ENCODE results near the gene LACTB. TPM values are rescaled to one million over a fixed set of nuclear protein-coding genes. Genes with fewer than 3 reads are reported as not detected.
A peak's percentile ranks its signal among the peaks of the same experiment; 100 is the strongest.

LACTB gene
- total RNA-seq, 1 experiment from 2014 or later, result 41.5 TPM

DNA sequence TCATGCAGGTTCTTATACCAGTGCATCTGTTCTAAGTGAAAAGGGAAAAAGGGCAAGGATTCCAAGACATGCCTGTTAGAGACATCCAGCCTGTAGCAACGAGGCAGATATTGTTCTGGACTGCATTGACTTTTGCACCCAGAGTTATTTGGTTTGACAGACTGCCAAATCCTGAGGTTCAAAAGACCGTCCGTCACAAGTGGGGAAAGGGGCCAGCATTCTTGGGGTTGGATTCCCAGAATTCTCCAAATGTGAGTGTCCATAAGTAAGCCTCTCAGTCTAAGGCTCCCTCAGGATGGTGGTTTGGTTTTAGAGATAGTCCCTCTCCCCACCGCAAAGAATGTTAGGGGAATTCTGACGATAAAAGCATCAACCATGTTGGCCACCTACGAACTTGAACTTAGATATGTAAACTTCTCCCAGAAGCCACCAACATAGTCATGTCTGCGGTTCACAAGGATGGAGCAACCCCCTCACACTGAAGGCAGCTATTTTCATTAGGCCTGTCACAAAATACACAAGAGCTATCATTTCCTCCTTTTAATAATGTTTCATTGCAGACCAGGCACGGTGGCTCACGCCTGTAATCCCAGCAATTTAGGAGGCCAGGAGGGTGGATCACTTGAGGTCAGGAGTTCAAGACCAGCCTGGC, 13.6 kb upstream of the LACTB start:
- H3K4me3 ChIP-seq, result no peak overlapping the region
- no peaks in the 10 kb centered on the region for H3K27me3 ChIP-seq
- H3K9me3 ChIP-seq, result peaks cover 12% of the 10 kb centered on the region
- peak; percentile 94 for DNase-seq
- H3K36me3 ChIP-seq, result no peaks in the 10 kb centered on the region

DNA sequence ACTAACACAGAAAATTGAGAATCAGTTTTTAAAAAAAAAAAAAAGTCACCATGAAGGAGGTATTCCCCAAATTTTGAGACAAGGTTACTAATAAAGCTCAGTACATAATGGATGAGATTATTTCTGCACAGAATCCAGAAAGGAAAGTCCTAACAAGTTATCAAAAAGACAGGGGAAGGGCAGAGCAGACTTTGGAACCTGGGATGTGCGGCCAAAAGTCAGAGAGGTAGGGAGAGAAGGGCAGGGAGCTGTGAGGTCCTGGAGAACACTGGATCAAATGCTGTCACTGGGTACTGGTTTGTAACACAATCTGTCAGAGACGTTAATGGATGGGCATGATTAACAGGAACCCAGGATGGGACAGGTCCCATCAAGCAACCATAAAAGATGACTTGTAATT, 12.2 kb upstream of the LACTB start:
- no peak for DNase-seq
- H3K27me3 ChIP-seq, result no peaks in the 10 kb centered on the region
- no peak overlapping the region for H3K4me3 ChIP-seq
- no peaks in the 10 kb centered on the region for H3K36me3 ChIP-seq
- H3K9me3 ChIP-seq, result peaks cover 12% of the 10 kb centered on the region

DNA sequence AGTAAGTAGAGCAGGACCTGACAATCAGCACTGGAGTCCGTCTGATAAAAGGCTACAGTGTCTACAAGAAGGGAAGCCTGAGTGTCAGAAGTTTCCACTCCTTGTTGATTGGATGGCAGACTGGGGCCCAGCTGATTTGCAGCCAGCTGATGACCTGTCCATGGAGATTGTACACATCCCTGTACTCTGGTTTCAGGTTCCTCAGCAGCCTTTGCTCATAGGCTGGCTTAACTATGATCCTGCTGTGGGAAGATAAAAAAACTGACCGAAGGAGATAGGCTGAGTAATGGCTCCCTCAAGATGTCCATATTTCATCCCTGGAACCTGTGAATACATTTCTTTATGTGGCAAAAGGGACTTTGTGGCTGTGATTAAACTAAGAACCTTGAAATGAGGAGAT, 11.7 kb upstream of the LACTB start:
- no peak overlapping the region for H3K4me3 ChIP-seq
- DNase-seq, result no peak
- no peaks in the 10 kb centered on the region for H3K36me3 ChIP-seq
- no peaks in the 10 kb centered on the region for H3K27me3 ChIP-seq
- peaks cover 12% of the 10 kb centered on the region for H3K9me3 ChIP-seq

DNA sequence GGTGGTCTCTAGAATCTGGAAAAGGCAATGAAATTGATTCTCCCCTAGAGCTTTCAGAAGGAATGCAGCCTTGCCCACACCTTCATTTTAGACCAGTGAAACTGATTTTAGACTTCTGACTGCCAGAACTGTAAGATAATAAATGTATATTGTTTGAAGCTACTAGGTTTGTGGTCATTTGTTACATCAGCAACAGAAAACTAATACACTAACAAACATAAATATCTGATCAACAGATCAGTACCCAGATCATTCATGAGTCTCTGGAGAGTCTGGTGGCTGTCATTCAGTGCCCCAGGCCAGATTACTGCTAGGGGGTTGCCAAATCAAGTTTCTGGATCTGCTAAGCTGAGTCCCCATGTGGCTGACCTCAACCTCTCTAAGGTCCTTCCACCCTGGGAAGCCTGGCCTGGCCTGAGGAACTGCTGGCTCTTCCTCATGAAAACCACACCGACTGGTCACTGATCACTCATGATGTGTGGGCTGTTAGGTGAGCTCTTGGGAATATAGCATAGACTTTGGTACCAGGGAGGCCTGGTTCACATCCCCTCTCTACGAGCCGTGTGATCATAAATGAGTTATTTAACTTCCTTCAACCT, 11.1 kb upstream of the LACTB start:
- DNase-seq, result peak; percentile 27
- Histone ChIP-seq H3K9me3 (peaks cover 8% of the 10 kb centered on the region), H3K4me3 (no peak overlapping the region), H3K27me3 (no peaks in the 10 kb centered on the region), H3K36me3 (no peaks in the 10 kb centered on the region)

DNA sequence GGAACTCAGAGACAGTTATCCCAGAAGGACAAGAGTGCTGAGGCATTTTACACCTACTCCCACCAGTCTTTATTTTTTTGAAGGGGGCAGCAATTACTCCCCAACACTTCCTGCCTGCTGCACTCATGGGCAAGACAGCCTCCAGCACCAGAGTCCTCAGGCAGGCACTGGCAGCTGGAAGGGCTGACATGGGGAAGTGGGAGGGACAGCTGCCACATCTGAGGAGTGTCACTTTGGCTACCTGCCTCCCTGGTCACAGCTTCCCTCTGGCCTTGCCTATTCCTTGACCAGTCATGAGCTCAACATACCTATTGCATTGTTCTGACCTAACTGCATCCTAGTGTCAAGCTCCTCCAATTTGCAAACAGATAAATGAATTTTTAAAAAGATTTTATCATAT, 10.2 kb upstream of the LACTB start:
- no peak for DNase-seq
- H3K4me3 ChIP-seq, result no peak overlapping the region

DNA sequence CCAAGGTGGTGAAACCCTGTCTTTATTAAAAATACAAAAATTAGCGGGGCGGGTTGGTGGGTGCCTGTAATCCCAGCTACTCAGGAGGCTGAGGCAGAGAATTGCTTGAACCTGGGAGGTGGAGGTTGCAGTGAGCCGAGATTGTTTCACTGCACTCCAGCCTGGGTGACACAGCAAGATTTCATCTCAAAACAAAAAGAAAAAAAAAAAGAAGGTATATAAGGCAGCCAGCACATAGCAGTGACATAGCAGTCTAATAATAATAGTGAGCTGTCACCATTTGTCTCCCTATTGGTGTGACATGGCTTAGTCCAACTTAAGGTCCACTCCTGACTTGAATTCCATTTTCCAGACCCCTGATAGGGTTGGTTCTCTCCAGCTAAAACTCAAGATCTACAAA, 8.8 kb upstream of the LACTB start:
- H3K27me3 ChIP-seq, result no peaks in the 10 kb centered on the region
- H3K9me3 ChIP-seq, result peaks cover 2% of the 10 kb centered on the region; the same call in 1 of the 2 replicates
- DNase-seq, result no peak
- no peak overlapping the region for H3K4me3 ChIP-seq
- H3K36me3 ChIP-seq, result no peaks in the 10 kb centered on the region

More for the DNA sequence above, 10.2 kb upstream of the LACTB start:
- Histone ChIP-seq H3K9me3 (peaks cover 2% of the 10 kb centered on the region; the same call in 1 of the 2 replicates), H3K36me3 (no peaks in the 10 kb centered on the region), H3K27me3 (no peaks in the 10 kb centered on the region)

DNA sequence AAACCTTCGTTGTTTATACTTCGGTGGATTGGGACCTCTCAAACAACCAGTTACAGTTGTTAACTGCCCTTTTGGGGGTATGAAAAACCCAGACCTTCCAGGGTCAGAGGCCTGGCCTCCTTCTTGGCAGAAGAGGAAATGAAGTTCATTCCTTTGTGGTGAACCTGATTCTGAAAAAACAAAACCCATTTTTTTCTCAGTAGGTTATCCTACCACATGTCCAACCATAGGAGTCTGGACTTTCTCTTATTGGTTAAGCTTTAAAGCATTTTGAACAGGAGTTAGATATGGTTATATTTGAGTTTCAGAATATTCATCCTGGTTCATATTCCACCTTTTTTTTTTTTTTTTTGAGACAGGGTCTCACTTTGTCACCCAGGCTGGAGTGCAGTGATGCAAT, 7.2 kb upstream of the LACTB start:
- H3K27me3 ChIP-seq, result no peaks in the 10 kb centered on the region
- no peak overlapping the region for H3K4me3 ChIP-seq
- peaks cover 8% of the 10 kb centered on the region for H3K9me3 ChIP-seq
- no peaks in the 10 kb centered on the region for H3K36me3 ChIP-seq
- DNase-seq, result no peak

DNA sequence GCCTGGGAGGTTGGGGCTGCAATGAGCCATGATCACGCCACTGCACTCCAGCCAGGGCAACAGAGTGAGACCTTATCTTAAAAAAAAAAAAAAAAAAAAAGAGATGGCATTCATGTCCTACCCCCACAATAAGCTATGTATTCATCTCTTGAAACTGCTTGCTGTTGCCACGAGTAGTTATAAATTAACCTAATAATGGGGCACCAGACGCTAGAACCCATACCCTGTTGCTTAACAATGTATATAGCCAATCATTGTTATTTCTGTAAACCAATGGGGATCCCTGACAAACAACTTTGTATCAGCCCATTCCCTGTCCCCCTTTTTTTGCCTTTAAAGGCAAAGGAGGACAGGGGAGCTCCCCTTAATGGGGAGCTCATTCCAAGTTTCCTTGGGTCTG, 2.8 kb upstream of the LACTB start:
- DNase-seq, result no peak
- Histone ChIP-seq H3K27me3 (no peaks in the 10 kb centered on the region), H3K4me3 (no peak overlapping the region), H3K9me3 (peaks cover 13% of the 10 kb centered on the region), H3K36me3 (peaks cover 4% of the 10 kb centered on the region; the same call in 1 of the 2 replicates)

DNA sequence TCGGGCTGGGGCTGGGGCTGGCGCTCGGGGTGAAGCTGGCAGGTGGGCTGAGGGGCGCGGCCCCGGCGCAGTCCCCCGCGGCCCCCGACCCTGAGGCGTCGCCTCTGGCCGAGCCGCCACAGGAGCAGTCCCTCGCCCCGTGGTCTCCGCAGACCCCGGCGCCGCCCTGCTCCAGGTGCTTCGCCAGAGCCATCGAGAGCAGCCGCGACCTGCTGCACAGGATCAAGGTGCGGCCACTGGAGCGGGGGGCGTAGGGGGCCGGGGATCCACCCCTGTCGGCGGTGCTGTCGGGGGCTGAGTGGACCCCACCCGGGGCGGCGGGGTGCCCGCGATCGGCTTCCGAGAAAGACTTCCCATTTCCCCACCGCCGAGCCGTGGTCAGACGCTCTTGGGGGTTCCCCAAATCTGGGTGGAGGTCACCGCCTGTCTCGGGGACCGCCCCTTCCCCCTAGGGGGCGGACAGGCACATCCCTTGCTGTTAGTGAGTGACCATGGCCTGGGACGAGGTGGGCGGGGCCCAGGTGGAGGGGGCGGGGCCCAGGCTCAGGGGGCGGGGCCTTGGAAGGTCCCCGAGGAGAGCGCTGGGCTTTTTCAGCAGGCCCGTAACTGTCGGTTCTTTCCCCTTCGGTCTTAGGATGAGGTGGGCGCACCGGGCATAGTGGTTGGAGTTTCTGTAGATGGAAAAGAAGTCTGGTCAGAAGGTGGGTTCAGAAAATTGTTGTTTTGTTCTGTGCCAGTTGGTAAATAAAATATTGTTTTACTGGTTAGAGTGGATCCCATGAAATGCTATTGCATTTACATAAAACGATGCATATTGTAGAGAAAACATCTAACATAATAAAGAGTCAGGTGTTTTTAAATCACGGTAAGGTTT, 578 bp downstream of the LACTB start:
- H3K9me3 ChIP-seq, result peaks cover 13% of the 10 kb centered on the region
- peaks cover 16% of the 10 kb centered on the region for H3K36me3 ChIP-seq
- DNase-seq, result peak; percentile 80
- H3K4me3 ChIP-seq, result peak overlapping the region; percentile 98
- H3K27me3 ChIP-seq, result no peaks in the 10 kb centered on the region

DNA sequence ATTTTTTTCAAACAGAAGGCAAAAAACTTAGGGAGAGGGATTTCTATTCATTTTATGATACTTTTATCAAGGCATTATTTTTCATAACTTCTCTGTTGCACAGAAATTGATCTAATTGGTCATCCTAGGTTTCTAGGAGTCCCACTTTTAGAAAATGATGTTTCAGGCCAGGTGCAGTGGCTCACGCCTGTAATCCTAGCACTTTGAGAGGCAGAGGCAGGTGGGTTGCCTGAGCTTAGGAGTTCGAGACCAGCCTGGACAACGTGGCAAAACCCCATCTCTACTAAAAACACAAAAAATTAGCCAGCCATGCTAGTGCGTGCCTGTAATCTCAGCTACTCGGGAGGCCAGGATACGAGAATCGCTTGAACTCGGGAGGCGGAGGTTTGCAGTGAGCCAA, 2.8 kb downstream of the LACTB start:
- Histone ChIP-seq H3K9me3 (peaks cover 7% of the 10 kb centered on the region), H3K27me3 (no peaks in the 10 kb centered on the region), H3K4me3 (no peak overlapping the region), H3K36me3 (peaks cover 27% of the 10 kb centered on the region)
- DNase-seq, result no peak

DNA sequence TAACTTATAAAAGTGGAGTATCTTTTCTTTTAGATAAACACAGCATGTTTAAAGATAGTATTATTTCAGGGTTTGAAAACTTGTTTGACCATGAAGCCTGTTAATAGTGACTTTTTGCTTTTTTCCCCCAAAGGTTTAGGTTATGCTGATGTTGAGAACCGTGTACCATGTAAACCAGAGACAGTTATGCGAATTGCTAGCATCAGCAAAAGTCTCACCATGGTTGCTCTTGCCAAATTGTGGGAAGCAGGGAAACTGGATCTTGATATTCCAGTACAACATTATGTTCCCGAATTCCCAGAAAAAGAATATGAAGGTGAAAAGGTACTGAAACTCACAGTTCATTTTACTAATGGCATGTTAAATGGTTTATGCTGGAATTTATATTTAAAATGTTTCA, 5.1 kb downstream of the LACTB start:
- DNase-seq, result no peak
- Histone ChIP-seq H3K27me3 (no peaks in the 10 kb centered on the region), H3K36me3 (peaks cover 36% of the 10 kb centered on the region), H3K4me3 (no peak overlapping the region), H3K9me3 (no peaks in the 10 kb centered on the region)

DNA sequence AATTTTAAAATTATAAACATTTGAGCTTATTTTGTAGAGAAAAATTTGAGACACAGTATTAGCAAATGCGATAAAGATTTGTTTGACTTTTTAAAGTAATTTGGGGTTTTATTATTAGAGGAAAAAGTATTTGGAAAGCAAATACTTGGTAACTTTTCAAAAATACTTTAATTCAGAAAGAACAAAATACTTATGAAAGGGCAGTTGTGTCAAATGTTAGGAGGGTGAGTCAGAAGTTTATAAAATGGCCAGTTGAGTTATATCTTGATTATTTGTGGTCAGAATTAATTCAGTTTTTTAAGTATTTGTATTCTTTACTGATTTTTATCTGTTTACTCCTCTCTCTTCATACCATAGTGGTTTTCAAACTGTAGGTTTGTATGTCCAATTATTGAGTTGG, 12.1 kb downstream of the LACTB start:
- Histone ChIP-seq H3K9me3 (no peaks in the 10 kb centered on the region), H3K4me3 (no peak overlapping the region), H3K27me3 (no peaks in the 10 kb centered on the region), H3K36me3 (peaks cover 16% of the 10 kb centered on the region)
- no peak for DNase-seq

DNA sequence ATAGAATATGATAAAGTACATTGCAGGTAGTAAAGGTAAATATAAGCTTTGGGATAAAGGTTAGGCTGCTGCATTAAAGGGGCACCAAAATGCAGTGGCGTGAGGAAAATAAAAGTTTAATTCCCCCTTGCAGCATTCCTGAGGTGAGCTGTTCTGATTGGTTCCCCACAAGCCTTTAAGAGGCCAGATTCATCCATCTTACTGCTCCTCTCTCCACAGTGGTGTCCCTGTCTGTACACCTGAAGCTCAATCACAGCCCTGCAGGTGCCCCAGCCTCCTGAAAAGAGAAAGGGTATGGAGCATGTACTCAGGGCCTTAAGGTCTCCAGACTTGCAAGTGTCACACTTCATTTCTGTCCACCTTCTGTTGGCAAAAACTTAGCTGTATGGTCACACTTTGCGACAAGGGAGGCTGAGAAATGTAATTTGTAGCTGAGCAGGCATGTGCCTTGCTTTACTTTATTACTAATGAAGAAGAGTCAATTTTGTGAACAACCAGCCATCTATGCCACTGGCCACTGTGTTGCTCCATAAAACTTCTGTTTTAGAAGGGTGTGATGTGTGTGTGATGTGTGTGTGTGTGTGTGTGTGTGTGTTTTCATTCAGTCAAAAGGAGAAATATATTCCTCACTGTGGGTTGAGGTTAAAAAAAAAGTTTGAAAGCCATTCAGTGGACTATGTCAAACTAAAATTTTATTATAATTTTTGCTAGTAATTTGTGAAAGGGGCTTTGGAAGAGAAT, 12.8 kb downstream of the LACTB start:
- no peak for DNase-seq

DNA sequence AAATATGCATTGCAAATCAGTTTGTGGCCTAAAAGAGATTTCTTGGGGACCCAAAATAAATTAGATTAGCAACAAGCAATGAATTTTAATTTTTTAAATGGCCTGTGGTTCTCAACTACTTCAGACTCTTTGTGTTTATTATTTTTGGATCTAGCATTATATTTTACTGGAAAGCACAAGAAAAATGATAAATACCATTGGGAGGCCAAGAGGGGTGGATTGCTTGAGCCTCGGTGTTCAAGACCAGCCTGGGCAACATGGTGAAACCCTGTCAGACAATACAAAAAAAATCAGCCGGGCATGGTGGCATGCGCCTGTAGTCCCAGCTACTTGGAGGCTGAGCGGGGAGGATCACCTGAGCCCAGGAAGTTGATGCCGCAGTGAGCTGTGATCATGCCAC, 13.6 kb downstream of the LACTB start:
- DNase-seq, result peak; percentile 14
- H3K36me3 ChIP-seq, result peaks cover 9% of the 10 kb centered on the region
- no peak overlapping the region for H3K4me3 ChIP-seq
- H3K9me3 ChIP-seq, result no peaks in the 10 kb centered on the region
- H3K27me3 ChIP-seq, result no peaks in the 10 kb centered on the region

More for the DNA sequence above, 12.8 kb downstream of the LACTB start:
- H3K4me3 ChIP-seq, result no peak overlapping the region
- H3K9me3 ChIP-seq, result no peaks in the 10 kb centered on the region
- H3K36me3 ChIP-seq, result peaks cover 16% of the 10 kb centered on the region
- no peaks in the 10 kb centered on the region for H3K27me3 ChIP-seq

DNA sequence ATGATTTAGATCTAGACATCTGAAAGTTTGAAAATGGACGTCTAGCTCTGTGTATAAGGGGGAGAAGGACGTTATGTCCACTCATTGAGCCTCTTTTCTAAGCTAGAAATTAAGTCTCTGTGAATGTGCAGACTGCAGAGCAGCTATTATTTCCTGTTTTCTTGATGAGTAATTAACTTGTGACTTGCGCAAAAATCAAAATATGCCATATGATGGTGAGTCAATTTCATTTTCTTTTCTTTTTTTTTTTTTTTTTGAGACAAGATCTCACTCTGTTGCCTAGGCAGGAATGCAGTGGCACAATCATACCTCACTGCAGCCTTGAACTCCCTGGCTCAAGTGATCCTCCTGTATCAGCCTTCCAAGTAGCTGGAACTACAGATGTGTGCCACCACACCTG, 14.1 kb downstream of the LACTB start:
- Histone ChIP-seq H3K27me3 (no peaks in the 10 kb centered on the region), H3K36me3 (peaks cover 10% of the 10 kb centered on the region), H3K4me3 (no peak overlapping the region), H3K9me3 (no peaks in the 10 kb centered on the region)
- peak; percentile 45 for DNase-seq

DNA sequence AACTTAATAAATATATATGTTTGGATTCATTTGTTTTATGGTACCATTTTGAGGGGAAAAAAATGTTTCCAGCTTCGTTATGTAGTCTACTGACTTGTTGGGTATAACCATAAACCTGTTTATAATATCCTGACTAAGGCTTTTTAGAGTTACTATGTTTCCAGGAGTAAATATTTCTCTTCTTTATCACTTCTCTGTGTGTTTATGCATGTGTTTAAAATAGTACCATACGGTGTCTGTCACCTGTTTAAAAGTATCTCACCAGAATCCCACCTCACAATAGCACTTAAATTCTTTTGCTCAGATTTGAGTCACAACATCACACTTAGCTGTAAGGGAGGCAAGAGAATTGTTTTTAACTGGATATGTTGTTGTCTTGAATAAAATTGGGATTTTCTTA, 15.1 kb downstream of the LACTB start:
- no peak for DNase-seq
- Histone ChIP-seq H3K36me3 (peaks cover 9% of the 10 kb centered on the region), H3K27me3 (no peaks in the 10 kb centered on the region), H3K9me3 (no peaks in the 10 kb centered on the region), H3K4me3 (no peak overlapping the region)

DNA sequence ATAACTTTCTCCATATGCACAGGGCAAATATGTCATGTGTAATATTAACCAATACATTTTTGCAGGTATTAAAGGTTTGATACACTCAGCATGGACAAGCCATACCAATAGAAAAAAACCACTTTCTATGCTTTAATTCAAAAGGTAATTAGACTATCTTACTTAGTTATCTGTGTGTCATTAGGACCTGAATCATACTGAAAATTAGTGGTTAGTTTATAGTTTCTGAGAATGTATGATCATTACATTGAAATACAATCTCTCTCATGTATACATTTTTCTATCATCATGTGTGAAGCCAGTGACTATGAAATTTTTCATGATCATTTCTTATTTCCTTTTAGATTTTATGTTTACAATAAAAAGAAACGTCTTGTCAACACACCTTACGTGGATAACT, 19.3 kb downstream of the LACTB start:
- no peaks in the 10 kb centered on the region for H3K27me3 ChIP-seq
- H3K4me3 ChIP-seq, result no peak overlapping the region
- DNase-seq, result no peak
- H3K36me3 ChIP-seq, result peaks cover 10% of the 10 kb centered on the region
- H3K9me3 ChIP-seq, result peaks cover 1% of the 10 kb centered on the region; the same call in 1 of the 2 replicates
